ENCODE data around the gene AHDC1.
"Not testable (repeated sequence)": the region's sequence is repeated elsewhere in the genome, so short reads cannot be mapped to it uniquely, and the experiment has no call there.

AHDC1 gene

DNA sequence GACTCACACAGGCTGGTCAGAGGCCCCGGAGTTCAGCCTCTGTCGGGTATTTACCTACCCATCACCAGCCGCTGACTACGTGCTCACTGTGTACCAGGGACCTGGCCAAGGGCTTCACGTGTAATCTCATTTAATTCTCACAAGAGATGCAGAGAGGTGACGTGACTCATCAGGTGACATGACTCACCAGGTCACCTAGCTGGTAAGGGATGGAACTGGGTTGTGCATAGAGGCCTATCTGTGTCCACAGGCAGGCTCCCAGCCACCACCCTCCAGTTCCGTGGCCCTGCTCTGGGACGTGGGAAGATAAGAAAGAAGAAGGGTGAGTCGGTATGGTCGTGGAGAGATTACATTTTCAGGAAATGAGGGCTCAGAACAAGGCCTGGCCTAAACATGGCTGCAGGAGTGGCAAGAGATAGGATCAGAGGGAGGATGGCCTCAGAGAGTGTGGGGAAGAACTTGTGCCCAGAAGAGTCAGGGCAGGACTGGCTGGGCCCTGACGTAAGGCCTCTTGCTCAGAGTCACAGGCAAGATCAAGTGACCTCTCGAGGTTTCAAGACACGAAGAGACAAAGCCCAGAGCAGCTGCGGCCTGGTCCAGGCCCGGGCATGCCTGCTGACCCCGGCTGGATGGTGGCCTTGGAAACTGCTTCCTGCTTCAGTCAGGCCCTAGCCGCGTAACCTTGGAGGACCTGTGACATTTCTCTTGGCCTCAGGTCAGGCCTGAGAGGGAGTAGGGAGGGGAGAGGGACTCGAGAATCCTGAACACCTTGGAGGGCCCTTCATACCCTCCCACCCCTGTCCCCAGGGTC lies 61.3 kb downstream of the AHDC1 start:
- H3K4me3 ChIP-seq (replicated peaks in 1 of 2; ENCODE audit: low read depth in 2 of 2, low read length in 2 of 2): no peak overlapping the region
- TF ChIP-seq CTCF (IDR thresholded peaks at IDR 0.05; ENCODE audit: low read depth, low read length): no peak
- peak; percentile 68 to 76 for DNase-seq (ENCODE audit: low read depth in 2 of 2)

DNA sequence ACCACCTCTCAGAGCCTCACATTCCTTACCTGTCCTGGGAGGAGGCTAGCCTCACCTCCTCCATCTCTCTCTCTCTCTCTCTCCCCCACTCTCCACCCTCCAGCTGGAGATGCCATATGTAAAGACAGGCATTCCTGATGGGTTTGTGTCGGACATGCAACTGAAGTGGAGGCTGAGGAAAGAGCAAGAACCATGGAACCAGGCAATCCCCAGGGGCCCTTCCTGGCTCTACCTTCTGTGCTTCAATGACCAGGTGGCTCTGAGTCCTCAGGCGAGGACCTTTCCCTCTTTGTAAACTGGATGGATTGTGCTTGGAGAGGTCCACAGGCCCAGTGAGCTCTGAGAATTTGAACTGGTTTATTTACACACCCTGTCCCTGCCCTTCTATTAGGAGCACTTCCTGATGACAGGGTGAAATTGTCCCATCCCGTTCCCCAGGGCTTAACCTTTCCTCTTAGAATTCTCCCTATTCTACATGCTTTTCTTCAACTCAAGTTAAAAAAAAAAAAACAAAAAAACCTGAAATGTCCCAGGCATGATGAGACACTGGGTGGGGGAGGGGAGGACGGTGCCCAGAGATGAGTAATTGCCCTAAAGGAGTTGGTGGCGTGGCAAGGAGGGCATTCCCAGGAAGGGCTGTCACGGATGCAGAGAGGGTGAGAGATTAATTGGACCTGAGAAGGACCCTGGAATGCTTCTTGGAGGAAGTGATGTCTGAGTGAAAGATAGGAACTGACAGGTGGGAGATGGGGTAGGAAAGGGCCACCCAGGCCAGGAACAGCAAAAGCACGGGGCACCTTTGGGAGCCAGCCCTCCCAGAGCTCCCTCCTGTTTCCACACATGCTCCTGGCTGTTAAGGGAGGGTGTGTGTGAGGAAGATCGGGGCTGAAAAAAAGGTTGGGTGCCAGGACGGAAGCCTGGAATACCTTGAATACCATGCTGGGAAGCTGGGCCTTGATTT lies 63.8 kb downstream of the AHDC1 start:
- H3K4me3 ChIP-seq (replicated peaks in 1 of 2; ENCODE audit: low read depth in 2 of 2, low read length in 2 of 2): no peak overlapping the region
- DNase-seq (ENCODE audit: low read depth in 2 of 2): peak; percentile 51 to 89
- TF ChIP-seq CTCF (IDR thresholded peaks at IDR 0.05; ENCODE audit: low read depth, low read length): no peak

DNA sequence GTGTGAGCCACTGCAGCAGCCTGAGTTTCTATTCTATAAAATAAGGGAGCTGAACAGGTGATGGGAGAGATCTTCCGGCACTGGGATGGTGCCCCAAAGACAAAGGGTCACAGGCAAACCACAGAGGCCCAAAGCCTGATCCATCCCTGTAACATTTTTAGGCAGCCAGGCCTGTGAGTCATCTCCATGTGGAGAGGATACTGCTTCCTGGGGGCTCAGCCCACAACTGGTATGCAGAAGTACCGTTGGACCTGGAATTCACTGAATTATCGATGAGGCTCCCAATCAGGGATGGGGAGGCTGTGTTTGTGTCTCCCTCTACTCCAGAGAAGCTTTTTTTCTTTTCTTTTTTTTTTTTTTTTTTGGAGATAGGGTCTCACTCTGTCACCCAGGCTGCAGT lies 65.2 kb downstream of the AHDC1 start:
- TF ChIP-seq CTCF (IDR thresholded peaks at IDR 0.05; ENCODE audit: low read depth, low read length): no peak
- DNase-seq (ENCODE audit: low read depth in 2 of 2): peak; percentile 51 to 72

DNA sequence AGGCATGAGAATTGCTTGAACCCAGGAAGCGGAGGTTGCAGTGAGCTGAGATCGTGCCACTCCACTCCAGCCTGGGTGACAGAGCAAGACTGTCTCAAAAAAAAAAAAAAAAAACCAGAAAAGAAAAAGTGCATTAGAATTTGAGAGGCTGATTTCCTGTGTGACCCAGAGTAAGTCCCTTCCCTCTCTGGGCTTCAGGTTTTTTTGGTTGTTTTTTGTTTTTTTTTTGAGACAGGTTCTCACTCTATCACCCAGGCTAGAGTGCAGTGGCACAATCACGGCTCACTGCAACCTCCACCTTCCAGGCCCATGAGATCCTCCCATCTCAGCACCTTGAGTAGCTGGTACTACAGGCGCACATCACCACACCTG lies 65.7 kb downstream of the AHDC1 start:
- not testable (repeated sequence) for H3K4me3 ChIP-seq (replicated peaks in 1 of 2; ENCODE audit: low read depth in 2 of 2, low read length in 2 of 2); DNase-seq (ENCODE audit: low read depth in 2 of 2)

More for the DNA sequence above, 65.2 kb downstream of the AHDC1 start:
- no peak overlapping the region for H3K4me3 ChIP-seq (replicated peaks in 1 of 2; ENCODE audit: low read depth in 2 of 2, low read length in 2 of 2)

GRCh38 chr1:27536767-27537166 lies 67.2 kb downstream of the AHDC1 start:
- peak; percentile 51 to 92 for DNase-seq (ENCODE audit: low read depth in 2 of 2)
- no peak for TF ChIP-seq CTCF (IDR thresholded peaks at IDR 0.05; ENCODE audit: low read depth, low read length)
- no peak overlapping the region for H3K4me3 ChIP-seq (replicated peaks in 1 of 2; ENCODE audit: low read depth in 2 of 2, low read length in 2 of 2)

DNA sequence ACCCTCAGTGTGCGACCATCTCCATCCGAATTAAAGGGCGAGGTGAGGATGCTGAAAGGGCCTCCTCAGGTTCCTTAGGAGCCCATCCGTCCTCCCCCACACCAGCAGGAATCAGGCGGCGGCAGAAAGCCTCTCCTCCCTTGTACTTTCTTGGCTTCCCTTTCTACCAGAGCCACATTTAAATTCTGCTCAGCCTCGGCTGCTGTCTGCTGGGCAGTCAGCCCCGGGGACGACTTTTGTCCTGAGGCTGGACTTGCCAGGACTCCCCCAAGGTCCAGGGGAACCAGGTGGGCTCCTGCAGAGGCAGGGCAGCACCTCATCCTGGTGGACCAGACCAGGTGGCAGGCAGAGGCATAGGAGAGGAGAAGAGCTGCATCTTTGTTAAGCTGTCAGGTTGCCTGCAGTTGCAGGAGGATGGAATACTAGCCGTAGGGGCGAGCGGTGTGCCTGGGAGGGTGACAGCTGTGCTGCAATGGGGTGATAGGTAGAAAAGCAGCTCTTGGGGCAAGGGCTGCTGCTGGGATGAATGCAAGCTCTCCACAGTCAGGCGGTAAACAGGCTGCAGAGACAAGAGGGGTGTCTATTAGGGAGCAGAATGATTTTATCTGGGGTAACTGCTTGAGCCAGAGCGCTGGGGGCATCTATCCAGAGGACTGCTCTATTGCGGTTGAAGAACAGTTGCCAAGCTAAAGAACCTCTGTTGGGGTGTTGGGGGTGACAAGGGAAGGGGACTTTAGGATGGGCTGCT lies 67.8 kb downstream of the AHDC1 start:
- H3K4me3 ChIP-seq (replicated peaks in 1 of 2; ENCODE audit: low read depth in 2 of 2, low read length in 2 of 2): no peak overlapping the region
- TF ChIP-seq CTCF (IDR thresholded peaks at IDR 0.05; ENCODE audit: low read depth, low read length): no peak
- no peak for DNase-seq (ENCODE audit: low read depth in 2 of 2)

Measured in cardiac fibroblast (primary cell).